ENCODE data around the gene FMO5.

FMO5 gene

DNA sequence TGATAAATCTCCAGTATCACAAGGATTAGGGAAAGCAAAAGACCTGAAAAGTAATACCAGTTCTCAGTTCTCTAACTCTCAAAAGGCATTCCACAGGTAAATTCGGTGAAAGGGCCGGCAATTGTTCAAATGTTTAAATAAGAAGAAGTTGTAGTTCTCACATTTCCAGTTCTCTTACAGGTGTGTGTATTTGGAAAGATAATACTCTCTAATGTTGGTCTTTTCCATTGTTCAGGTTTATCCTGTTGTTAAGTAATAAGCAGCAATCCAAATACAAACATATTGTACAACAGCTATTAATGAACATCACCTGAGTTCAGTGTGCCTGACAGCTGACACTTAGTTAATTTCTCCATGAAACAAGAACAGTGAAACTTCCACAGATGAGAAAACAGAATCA, 39.7 kb downstream of the FMO5 start (continued):
- TF ChIP-seq ZNF169 (tag by site-specific recombination; IDR thresholded peaks at IDR 0.05) = no peak

DNA sequence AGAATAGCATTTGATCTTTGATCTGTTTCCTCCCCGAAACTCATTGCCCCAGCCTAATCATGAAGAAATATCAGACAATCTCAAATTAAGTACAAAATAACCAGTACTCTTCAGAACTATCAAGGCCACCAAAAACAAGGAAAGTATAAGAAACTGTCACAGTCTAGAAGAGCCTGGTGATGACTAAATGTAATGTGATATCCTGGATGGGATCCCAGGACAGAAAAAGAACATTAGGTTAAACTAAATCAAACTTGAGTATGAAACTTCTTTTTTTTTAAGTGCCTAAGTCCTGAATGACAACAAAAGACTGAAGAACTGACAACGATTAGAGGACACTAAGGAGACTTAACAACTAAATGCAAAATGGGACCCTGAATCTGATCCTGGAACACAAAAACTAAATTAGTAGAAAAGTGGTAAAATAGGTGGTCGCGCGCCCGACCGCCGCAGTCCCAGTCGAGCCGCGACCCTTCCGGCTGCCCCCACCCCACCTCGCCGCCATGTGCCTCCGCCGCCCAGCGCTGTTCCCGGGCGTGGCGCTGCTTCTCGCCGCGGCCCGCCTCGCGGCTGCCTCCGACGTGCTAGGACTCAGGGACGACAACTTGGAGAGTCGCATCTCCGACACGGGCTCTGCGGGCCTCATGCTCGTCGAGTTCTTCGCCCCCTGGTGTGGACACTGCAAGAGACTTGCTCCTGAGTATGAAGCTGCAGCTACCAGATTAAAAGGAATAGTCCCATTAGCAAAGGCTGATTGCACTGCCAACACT, 47.3 kb downstream of the FMO5 start:
- POLR2A ChIA-PET = no interaction called here
- no peak for TF ChIP-seq ZNF544 (tag by site-specific recombination; IDR thresholded peaks at IDR 0.05)
- TF ChIP-seq KLF1 (tag by site-specific recombination; IDR thresholded peaks at IDR 0.05) = no peak
- TF ChIP-seq ZNF324 (tag by site-specific recombination; IDR thresholded peaks at IDR 0.05) = no peak
- no peak for TF ChIP-seq ZNF214 (tag by site-specific recombination; IDR thresholded peaks at IDR 0.05; ENCODE audit: borderline replicate concordance)
- TF ChIP-seq ZNF707 (tag by site-specific recombination; IDR thresholded peaks at IDR 0.05) = no peak
- no peak for TF ChIP-seq ZSCAN23 (tag by site-specific recombination; IDR thresholded peaks at IDR 0.05)
- no peak for TF ChIP-seq ZNF366 (tag by site-specific recombination; conservative IDR thresholded peaks at IDR 0.05)
- no peak for TF ChIP-seq ZNF561 (tag by site-specific recombination; IDR thresholded peaks at IDR 0.05; ENCODE audit: borderline replicate concordance)
- TF ChIP-seq, protein P1, sequence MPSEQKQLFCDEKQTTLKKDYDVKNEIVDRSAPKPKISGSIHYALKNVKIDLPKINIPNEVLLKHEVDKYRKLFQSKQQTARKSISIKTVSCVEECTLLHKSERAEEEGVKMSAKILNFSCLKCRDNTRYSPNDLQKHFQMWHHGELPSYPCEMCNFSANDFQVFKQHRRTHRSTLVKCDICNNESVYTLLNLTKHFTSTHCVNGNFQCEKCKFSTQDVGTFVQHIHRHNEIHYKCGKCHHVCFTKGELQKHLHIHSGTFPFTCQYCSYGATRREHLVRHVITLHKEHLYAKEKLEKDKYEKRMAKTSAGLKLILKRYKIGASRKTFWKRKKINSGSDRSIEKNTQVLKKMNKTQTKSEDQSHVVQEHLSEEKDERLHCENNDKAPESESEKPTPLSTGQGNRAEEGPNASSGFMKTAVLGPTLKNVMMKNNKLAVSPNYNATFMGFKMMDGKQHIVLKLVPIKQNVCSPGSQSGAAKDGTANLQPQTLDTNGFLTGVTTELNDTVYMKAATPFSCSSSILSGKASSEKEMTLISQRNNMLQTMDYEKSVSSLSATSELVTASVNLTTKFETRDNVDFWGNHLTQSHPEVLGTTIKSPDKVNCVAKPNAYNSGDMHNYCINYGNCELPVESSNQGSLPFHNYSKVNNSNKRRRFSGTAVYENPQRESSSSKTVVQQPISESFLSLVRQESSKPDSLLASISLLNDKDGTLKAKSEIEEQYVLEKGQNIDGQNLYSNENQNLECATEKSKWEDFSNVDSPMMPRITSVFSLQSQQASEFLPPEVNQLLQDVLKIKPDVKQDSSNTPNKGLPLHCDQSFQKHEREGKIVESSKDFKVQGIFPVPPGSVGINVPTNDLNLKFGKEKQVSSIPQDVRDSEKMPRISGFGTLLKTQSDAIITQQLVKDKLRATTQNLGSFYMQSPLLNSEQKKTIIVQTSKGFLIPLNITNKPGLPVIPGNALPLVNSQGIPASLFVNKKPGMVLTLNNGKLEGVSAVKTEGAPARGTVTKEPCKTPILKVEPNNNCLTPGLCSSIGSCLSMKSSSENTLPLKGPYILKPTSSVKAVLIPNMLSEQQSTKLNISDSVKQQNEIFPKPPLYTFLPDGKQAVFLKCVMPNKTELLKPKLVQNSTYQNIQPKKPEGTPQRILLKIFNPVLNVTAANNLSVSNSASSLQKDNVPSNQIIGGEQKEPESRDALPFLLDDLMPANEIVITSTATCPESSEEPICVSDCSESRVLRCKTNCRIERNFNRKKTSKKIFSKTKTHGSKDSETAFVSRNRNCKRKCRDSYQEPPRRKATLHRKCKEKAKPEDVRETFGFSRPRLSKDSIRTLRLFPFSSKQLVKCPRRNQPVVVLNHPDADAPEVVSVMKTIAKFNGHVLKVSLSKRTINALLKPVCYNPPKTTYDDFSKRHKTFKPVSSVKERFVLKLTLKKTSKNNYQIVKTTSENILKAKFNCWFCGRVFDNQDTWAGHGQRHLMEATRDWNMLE (tag by site-specific recombination; conservative IDR thresholded peaks at IDR 0.05; ENCODE audit: low read depth) = no peak
- no peaks in the 10 kb centered on the region for H3K9me3 ChIP-seq (ENCODE audit: control insufficient read depth, insufficient read depth, low read depth, low read length)
- H3K4me3 ChIP-seq (ENCODE audit: low read depth, low read length) = no peak overlapping the region
- no peaks in the 10 kb centered on the region for H3K36me3 ChIP-seq (ENCODE audit: control insufficient read depth in 2 of 2, insufficient read depth in 1 of 2, low read length in 2 of 2)
- H3K4me1 ChIP-seq (ENCODE audit: control insufficient read depth, insufficient read depth, low read length) = no peaks in the 10 kb centered on the region
- CTCF ChIA-PET = interaction anchor here (1.4 kb wide), 1 partner anchor 64 kb away, joined by 3 read pairs; the partner anchor contains the start of gene CHD1L
- no peak overlapping the region for H3K27ac ChIP-seq (ENCODE audit: extremely low read depth, low read depth, low read length)

DNA sequence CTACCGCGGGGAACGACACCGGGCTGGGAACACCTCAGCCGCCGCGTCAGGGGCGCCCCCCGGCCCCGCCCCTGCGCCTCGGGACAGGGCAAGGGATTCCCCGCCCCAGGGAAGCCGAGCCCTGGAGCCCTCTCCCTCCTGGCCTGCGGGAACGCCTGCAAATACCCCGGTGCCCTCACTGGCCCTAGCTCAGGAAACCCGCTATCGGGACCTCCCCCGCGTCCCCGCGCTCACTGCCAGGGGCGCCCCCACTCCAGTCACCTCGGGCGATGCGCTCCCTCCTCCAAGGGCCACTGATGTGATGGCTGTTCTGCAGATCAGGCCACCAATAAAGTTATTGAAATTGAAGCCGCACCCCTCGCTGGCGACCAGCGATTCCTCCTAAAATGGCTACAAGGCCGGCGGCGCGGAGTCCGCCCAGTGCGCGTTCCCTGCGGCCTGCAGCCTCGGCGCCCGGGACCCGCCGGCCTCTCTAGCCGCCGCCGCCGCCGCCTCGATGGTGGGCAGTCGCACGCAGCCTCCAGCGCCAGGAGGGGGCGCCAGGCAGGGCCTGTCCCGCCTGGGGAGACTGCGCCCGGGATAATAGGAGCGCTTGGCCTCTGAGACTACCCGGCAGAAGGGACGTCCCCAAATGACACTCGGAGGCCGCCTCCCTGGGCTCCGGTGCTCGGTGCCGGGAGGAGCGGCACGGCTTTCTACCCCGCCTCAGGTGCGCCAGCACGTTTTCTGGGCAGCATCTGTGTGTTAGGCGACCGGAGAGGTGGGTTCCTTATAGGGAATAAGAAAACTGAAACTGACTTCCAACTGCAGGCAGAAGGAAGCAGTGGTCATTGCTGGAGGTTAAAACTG, 52.7 kb downstream of the FMO5 start, which contains the start of gene PRKAB2:
PRKAB2 (minus strand) TSS at position 303 of the 849 bp plus-strand sequence. CDS start 326 bp downstream, outside the sequence.
- H3K4me1 ChIP-seq (ENCODE audit: control insufficient read depth, insufficient read depth, low read length) = peaks cover 19% of the 10 kb centered on the region
- POLR2A ChIA-PET = interaction anchor here (0.8 to 2.0 kb wide), 4 partner anchors 70 to 1208 kb away, joined by 3 to 12 read pairs (median 6); partner anchors contain the start of genes ANKRD34A, CHD1L and POLR3GL
- TF ChIP-seq ZNF19 (tag by site-specific recombination; IDR thresholded peaks at IDR 0.05; ENCODE audit: low read depth) (no peak), ZNF530 (tag by site-specific recombination; IDR thresholded peaks at IDR 0.05; ENCODE audit: low read depth) (no peak), ZBTB1 (tag by site-specific recombination; IDR thresholded peaks at IDR 0.05) (no peak), HOXD13 (CRISPR knock-in tag; IDR thresholded peaks at IDR 0.05; ENCODE audit: borderline replicate concordance) (no peak), ZNF677 (tag by site-specific recombination; IDR thresholded peaks at IDR 0.05) (0 out of 2 replicates have a peak, but pooled peaks have one; percentile 16), ZFP3 (tag by site-specific recombination; IDR thresholded peaks at IDR 0.05; ENCODE audit: low read depth) (no peak), ZBTB20 (tag by site-specific recombination; IDR thresholded peaks at IDR 0.05) (peak; percentile 98)
- TF ChIP-seq, protein P2, sequence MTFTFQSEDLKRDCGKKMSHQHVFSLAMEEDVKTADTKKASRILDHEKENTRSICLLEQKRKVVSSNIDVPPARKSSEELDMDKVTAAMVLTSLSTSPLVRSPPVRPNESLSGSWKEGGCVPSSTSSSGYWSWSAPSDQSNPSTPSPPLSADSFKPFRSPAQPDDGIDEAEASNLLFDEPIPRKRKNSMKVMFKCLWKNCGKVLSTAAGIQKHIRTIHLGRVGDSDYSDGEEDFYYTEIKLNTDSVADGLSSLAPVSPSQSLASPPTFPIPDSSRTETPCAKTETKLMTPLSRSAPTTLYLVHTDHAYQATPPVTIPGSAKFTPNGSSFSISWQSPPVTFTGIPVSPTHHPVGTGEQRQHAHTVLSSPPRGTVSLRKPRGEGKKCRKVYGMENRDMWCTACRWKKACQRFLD (tag by site-specific recombination; IDR thresholded peaks at IDR 0.05) = no peak
- TF ChIP-seq, protein P3, sequence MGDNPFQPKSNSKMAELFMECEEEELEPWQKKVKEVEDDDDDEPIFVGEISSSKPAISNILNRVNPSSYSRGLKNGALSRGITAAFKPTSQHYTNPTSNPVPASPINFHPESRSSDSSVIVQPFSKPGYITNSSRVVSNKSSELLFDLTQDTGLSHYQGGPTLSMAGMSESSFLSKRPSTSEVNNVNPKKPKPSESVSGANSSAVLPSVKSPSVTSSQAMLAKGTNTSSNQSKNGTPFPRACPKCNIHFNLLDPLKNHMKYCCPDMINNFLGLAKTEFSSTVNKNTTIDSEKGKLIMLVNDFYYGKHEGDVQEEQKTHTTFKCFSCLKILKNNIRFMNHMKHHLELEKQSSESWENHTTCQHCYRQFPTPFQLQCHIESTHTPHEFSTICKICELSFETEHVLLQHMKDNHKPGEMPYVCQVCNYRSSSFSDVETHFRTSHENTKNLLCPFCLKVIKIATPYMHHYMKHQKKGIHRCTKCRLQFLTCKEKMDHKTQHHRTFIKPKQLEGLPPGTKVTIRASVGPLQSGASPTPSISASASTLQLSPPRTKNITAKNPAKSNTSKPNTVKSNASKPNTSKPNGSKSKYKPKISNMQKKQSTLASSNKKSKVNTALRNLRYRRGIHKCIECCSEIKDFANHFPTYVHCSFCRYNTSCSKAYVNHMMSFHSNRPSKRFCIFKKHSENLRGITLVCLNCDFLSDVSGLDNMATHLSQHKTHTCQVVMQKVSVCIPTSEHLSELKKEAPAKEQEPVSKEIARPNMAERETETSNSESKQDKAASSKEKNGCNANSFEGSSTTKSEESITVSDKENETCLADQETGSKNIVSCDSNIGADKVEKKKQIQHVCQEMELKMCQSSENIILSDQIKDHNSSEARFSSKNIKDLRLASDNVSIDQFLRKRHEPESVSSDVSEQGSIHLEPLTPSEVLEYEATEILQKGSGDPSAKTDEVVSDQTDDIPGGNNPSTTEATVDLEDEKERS (tag by site-specific recombination; IDR thresholded peaks at IDR 0.05) = no peak
- TF ChIP-seq, protein P4, sequence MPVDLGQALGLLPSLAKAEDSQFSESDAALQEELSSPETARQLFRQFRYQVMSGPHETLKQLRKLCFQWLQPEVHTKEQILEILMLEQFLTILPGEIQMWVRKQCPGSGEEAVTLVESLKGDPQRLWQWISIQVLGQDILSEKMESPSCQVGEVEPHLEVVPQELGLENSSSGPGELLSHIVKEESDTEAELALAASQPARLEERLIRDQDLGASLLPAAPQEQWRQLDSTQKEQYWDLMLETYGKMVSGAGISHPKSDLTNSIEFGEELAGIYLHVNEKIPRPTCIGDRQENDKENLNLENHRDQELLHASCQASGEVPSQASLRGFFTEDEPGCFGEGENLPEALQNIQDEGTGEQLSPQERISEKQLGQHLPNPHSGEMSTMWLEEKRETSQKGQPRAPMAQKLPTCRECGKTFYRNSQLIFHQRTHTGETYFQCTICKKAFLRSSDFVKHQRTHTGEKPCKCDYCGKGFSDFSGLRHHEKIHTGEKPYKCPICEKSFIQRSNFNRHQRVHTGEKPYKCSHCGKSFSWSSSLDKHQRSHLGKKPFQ (tag by site-specific recombination; IDR thresholded peaks at IDR 0.05) = no peak; the same call in 1 of the 2 replicates

More for the DNA sequence above, 52.7 kb downstream of the FMO5 start, which contains the start of gene PRKAB2:
- H3K27ac ChIP-seq (ENCODE audit: extremely low read depth, low read depth, low read length) = peak within 1 kb of the TSS; percentile 71
- CTCF ChIA-PET = interaction anchor here (0.9 to 1.9 kb wide), 6 partner anchors 9 to 70 kb away, joined by 3 to 12 read pairs (median 4); partner anchors contain the start of gene CHD1L
- H3K36me3 ChIP-seq (ENCODE audit: control insufficient read depth in 2 of 2, insufficient read depth in 1 of 2, low read length in 2 of 2) = no peaks in the 10 kb centered on the region
- H3K4me3 ChIP-seq (ENCODE audit: low read depth, low read length) = peak within 1 kb of the TSS; percentile 90
- no peaks in the 10 kb centered on the region for H3K9me3 ChIP-seq (ENCODE audit: control insufficient read depth, insufficient read depth, low read depth, low read length)
